Activated CD4-positive, alpha-beta T cell treated with anti-CD3 and anti-CD28 coated beads for 24 hours (primary cell): ENCODE measurements around the gene PLA2G2F.
A peak's percentile ranks its signal among the peaks of the same experiment; 100 is the strongest.

Source experiments
- DNase-seq, 2 donors: peaks; one replicate each; pipeline ENCODE4 v3.0.0-alpha.2; 2020; ENCODE audit warnings: low read depth in 2 of 2

PLA2G2F gene

GRCh38 chr1:20168564-20169491 is 29.7 kb downstream of the PLA2G2F start:
- no peak for DNase-seq

- no peak for DNase-seq
Measured at GRCh38 chr1:20169932-20170331, 30.8 kb downstream of the PLA2G2F start.

- DNase-seq: no peak
Measured at GRCh38 chr1:20172033-20172590, 33.0 kb downstream of the PLA2G2F start.

GRCh38 chr1:20174937-20175666 is 36.0 kb downstream of the PLA2G2F start:
- no peak for DNase-seq

GRCh38 chr1:20178634-20179370 is 39.7 kb downstream of the PLA2G2F start:
- DNase-seq: no peak

GRCh38 chr1:20179371-20180128 is 40.4 kb downstream of the PLA2G2F start:
- no peak for DNase-seq

- no peak for DNase-seq
Measured at GRCh38 chr1:20180129-20180843, 41.2 kb downstream of the PLA2G2F start.

- DNase-seq: no peak
Measured at GRCh38 chr1:20180844-20181207, 41.7 kb downstream of the PLA2G2F start.

GRCh38 chr1:20182415-20182814 is 43.3 kb downstream of the PLA2G2F start:
- DNase-seq: no peak

GRCh38 chr1:20183035-20183434 is 43.9 kb downstream of the PLA2G2F start:
- no peak for DNase-seq

- no peak for DNase-seq
Measured at GRCh38 chr1:20183616-20184271, 44.6 kb downstream of the PLA2G2F start.

- DNase-seq: no peak
Measured at GRCh38 chr1:20184481-20184900, 45.4 kb downstream of the PLA2G2F start.

- DNase-seq: peak in 1 of 2 donors; percentile 33
Measured at GRCh38 chr1:20184997-20185833, 46.1 kb downstream of the PLA2G2F start.

- DNase-seq: peak; percentile 62 to 67
Measured at GRCh38 chr1:20185834-20186782, 47.0 kb downstream of the PLA2G2F start, which contains the start of the genes PLA2G2C and UBXN10. TSS of gene PLA2G2C (minus strand) at chr1:20186518. CDS start at chr1:20177363, 9,155 bp downstream. TSS of gene UBXN10 (plus strand) at chr1:20186096. CDS start at chr1:20190562, 4,466 bp downstream.

GRCh38 chr1:20187103-20187812 is 48.1 kb downstream of the PLA2G2F start:
- no peak for DNase-seq

- no peak for DNase-seq
Measured at GRCh38 chr1:20187813-20188454, 48.8 kb downstream of the PLA2G2F start.
